Thyroid gland (tissue), 4 donors: ENCODE measurements around the gene TAS1R3.

ENCODE experiments used
- POLR2A ChIP-seq, 2 donors: fragments of 450-650 bp; IDR thresholded peaks; one replicate each; pipeline ENCODE4 v1.6.1; 2017; ENCODE audit warnings: antibody characterized with exemption in 2 of 2, mild to moderate bottlenecking in 2 of 2, moderate library complexity in 1 of 2
- TF ChIP-seq, protein P1 (sequence below), 6 experiments: fragments of 200-600 bp in 3 of 6; fragments of 450-650 bp in 3 of 6; sonication (generic) in 3 of 6; IDR thresholded peaks; one replicate each; pipeline ENCODE4 v1.5.1; 2016 to 2019; ENCODE audit warnings: antibody characterized with exemption in 6 of 6, mild to moderate bottlenecking in 2 of 6, inconsistent platforms in 1 of 6, moderate library complexity in 1 of 6

DNA sequence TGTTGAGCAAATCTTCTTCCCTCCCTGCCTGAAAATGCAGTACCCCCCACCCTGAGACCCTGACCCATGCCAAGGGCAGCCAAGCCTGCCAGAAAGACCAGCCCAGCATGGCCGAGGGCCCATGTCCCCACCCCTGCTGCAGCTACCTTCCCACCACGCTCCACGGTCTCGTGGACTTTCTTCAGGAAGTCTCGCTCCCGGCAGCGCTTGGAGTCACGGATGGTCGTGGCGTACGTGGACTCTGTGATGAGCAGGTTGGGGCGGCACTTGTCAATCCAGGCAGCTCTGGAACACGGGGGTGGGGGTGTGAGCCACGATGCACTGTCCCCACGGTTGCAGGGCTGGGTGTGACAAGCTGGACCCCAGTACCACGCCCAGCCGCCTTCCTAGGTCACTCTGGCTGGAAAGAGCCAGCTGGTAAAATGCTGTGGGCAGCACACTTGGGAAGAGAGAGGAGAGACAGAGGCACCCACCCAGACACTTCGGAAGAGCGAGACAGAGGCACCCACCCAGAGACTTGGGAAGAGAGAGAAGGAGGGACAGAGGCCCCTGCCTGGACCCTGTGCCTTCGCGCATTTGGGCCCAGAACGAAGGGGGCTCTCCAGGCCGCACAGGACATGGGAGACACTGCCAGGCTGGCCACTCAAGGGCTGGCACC lies 16.3 kb upstream of the TAS1R3 start:
- TF ChIP-seq, protein P1, sequence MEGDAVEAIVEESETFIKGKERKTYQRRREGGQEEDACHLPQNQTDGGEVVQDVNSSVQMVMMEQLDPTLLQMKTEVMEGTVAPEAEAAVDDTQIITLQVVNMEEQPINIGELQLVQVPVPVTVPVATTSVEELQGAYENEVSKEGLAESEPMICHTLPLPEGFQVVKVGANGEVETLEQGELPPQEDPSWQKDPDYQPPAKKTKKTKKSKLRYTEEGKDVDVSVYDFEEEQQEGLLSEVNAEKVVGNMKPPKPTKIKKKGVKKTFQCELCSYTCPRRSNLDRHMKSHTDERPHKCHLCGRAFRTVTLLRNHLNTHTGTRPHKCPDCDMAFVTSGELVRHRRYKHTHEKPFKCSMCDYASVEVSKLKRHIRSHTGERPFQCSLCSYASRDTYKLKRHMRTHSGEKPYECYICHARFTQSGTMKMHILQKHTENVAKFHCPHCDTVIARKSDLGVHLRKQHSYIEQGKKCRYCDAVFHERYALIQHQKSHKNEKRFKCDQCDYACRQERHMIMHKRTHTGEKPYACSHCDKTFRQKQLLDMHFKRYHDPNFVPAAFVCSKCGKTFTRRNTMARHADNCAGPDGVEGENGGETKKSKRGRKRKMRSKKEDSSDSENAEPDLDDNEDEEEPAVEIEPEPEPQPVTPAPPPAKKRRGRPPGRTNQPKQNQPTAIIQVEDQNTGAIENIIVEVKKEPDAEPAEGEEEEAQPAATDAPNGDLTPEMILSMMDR (IDR thresholded peaks at IDR 0.05) = no peak
- TF ChIP-seq POLR2A (IDR thresholded peaks at IDR 0.05) = no peak
